Right hindlimb (tissue), 1 donor: Measurements from ENCODE around the gene CXCL13.
"Not testable (repeated sequence)": the region's sequence is repeated elsewhere in the genome, so short reads cannot be mapped to it uniquely, and the experiment has no call there.

Experiments used
- DNase-seq: peaks from one replicate; pipeline ENCODE4 v3.0.0-alpha.2; 2018

CXCL13 gene

GRCh38 chr4:77605210-77605902 is at the start of gene CXCL13:
CXCL13 (plus strand) TSS chr4:77605820; CDS start chr4:77605866, 46 bp downstream.
- no peak for DNase-seq

GRCh38 chr4:77560170-77560569 is 45.5 kb upstream of the CXCL13 start:
- DNase-seq, result no peak

GRCh38 chr4:77561720-77562119 is 43.9 kb upstream of the CXCL13 start:
- not testable (repeated sequence) for DNase-seq

GRCh38 chr4:77564231-77564630 is 41.4 kb upstream of the CXCL13 start:
- no peak for DNase-seq

GRCh38 chr4:77566148-77566547 is 39.5 kb upstream of the CXCL13 start:
- DNase-seq, result no peak

GRCh38 chr4:77567549-77567948 is 38.1 kb upstream of the CXCL13 start:
- no peak for DNase-seq

- not testable (repeated sequence) for DNase-seq
Measured at GRCh38 chr4:77570508-77571214, 35.0 kb upstream of the CXCL13 start.

GRCh38 chr4:77576351-77576750 is 29.3 kb upstream of the CXCL13 start:
- DNase-seq, result no peak

GRCh38 chr4:77578145-77578544 is 27.5 kb upstream of the CXCL13 start:
- no peak for DNase-seq

GRCh38 chr4:77579406-77580076 is 26.1 kb upstream of the CXCL13 start:
- no peak for DNase-seq

- DNase-seq, result no peak
Measured at GRCh38 chr4:77581724-77582123, 23.9 kb upstream of the CXCL13 start.

- no peak for DNase-seq
Measured at GRCh38 chr4:77582156-77582555, 23.5 kb upstream of the CXCL13 start.

GRCh38 chr4:77582711-77583110 is 22.9 kb upstream of the CXCL13 start:
- DNase-seq, result no peak

GRCh38 chr4:77586951-77587383 is 18.7 kb upstream of the CXCL13 start:
- no peak for DNase-seq

- DNase-seq, result no peak
Measured at GRCh38 chr4:77590482-77590881, 15.1 kb upstream of the CXCL13 start.

- DNase-seq, result no peak
Measured at GRCh38 chr4:77591532-77591931, 14.1 kb upstream of the CXCL13 start.

GRCh38 chr4:77593101-77593500 is 12.5 kb upstream of the CXCL13 start:
- DNase-seq, result no peak

GRCh38 chr4:77593993-77594392 is 11.6 kb upstream of the CXCL13 start:
- DNase-seq, result no peak

GRCh38 chr4:77595364-77595973 is 10.2 kb upstream of the CXCL13 start:
- DNase-seq, result no peak

- DNase-seq, result no peak
Measured at GRCh38 chr4:77599378-77599777, 6.2 kb upstream of the CXCL13 start.

- DNase-seq, result no peak
Measured at GRCh38 chr4:77600521-77601451, 4.8 kb upstream of the CXCL13 start.

- no peak for DNase-seq
Measured at GRCh38 chr4:77601614-77602187, 3.9 kb upstream of the CXCL13 start.
